WERI-Rb-1 (cell line): Measurements from ENCODE around the gene C16orf82.

Source experiments
- DNase-seq: peaks from one replicate; pipeline ENCODE4 v3.0.0-alpha.2; 2020
- H3K27ac ChIP-seq: fragments of 250-450 bp; sonication (Bioruptor Pico); 2 replicates; pipeline ENCODE4 v1.5.1; 2020; ENCODE audit warnings: mild to moderate bottlenecking, moderate library complexity
- H3K27me3 ChIP-seq: fragments of 250-450 bp; sonication (Bioruptor Pico); 2 replicates; pipeline ENCODE4 v1.5.1; 2021; ENCODE audit warnings: mild to moderate bottlenecking, low read depth, moderate library complexity; ENCODE audit not compliant: insufficient read depth, severe bottlenecking
- H3K36me3 ChIP-seq: fragments of 250-450 bp; sonication (Bioruptor Pico); 2 replicates; pipeline ENCODE4 v1.5.1; 2020; ENCODE audit warnings: mild to moderate bottlenecking, moderate library complexity
- H3K4me3 ChIP-seq: 2 replicates; pipeline ENCODE4 v1.5.1; 2011; ENCODE audit warnings: low read depth, mild to moderate bottlenecking, control low read depth, low read length
- H3K9me3 ChIP-seq: fragments of 250-450 bp; sonication (Bioruptor Pico); 2 replicates; pipeline ENCODE4 v1.5.1; 2021; ENCODE audit warnings: mild to moderate bottlenecking, moderate library complexity; ENCODE audit not compliant: severe bottlenecking
- CTCF ChIP-seq: IDR thresholded peaks from 2 replicates; pipeline ENCODE4 v1.5.1; 2011; ENCODE audit warnings: low read depth, mild to moderate bottlenecking, control low read depth, inconsistent platforms, low read length

The C16orf82 gene

GRCh38 chr16:27097800-27098230 is 31.1 kb downstream of the C16orf82 start:
- peaks cover 3% of the 10 kb centered on the region for H3K9me3 ChIP-seq
- no peak overlapping the region for H3K27ac ChIP-seq
- peaks cover 51% of the 10 kb centered on the region for H3K27me3 ChIP-seq
- no peaks in the 10 kb centered on the region for H3K36me3 ChIP-seq
- TF ChIP-seq CTCF, result no peak
- H3K4me3 ChIP-seq, result no peak overlapping the region
- no peak for DNase-seq

GRCh38 chr16:27098366-27099049 is 31.8 kb downstream of the C16orf82 start:
- peaks cover 5% of the 10 kb centered on the region for H3K9me3 ChIP-seq
- no peak overlapping the region for H3K27ac ChIP-seq
- DNase-seq, result no peak

GRCh38 chr16:27102701-27103575 is 36.2 kb downstream of the C16orf82 start:
- TF ChIP-seq CTCF, result no peak
- H3K27ac ChIP-seq, result no peak overlapping the region
- H3K4me3 ChIP-seq, result no peak overlapping the region
- no peaks in the 10 kb centered on the region for H3K36me3 ChIP-seq
- no peak for DNase-seq
- peaks cover 17% of the 10 kb centered on the region for H3K9me3 ChIP-seq
- peaks cover 54% of the 10 kb centered on the region for H3K27me3 ChIP-seq

More at GRCh38 chr16:27098366-27099049, 31.8 kb downstream of the C16orf82 start:
- Histone ChIP-seq H3K4me3 (no peak overlapping the region), H3K27me3 (peaks cover 46% of the 10 kb centered on the region), H3K36me3 (no peaks in the 10 kb centered on the region)
- no peak for TF ChIP-seq CTCF

- Histone ChIP-seq H3K27me3 (peaks cover 56% of the 10 kb centered on the region), H3K36me3 (no peaks in the 10 kb centered on the region), H3K9me3 (peaks cover 14% of the 10 kb centered on the region), H3K4me3 (no peak overlapping the region), H3K27ac (no peak overlapping the region)
- DNase-seq, result no peak
- TF ChIP-seq CTCF, result no peak
Measured at GRCh38 chr16:27103954-27104353, 37.2 kb downstream of the C16orf82 start.

GRCh38 chr16:27106305-27106704 is 39.6 kb downstream of the C16orf82 start:
- no peak overlapping the region for H3K4me3 ChIP-seq
- peaks cover 14% of the 10 kb centered on the region for H3K9me3 ChIP-seq
- H3K27ac ChIP-seq, result no peak overlapping the region
- H3K27me3 ChIP-seq, result peaks cover 51% of the 10 kb centered on the region
- no peak for DNase-seq
- TF ChIP-seq CTCF, result no peak
- no peaks in the 10 kb centered on the region for H3K36me3 ChIP-seq
